SIG-M5 (cell line): ENCODE results near the gene ST8SIA1.

Source experiments
- DNase-seq: peaks from one replicate; lab custom pipeline; 2025; lab: John Stamatoyannopoulos, UW

ST8SIA1 gene

GRCh38 chr12:22329621-22330020 is 4.9 kb downstream of the ST8SIA1 start:
- DNase-seq = no peak

GRCh38 chr12:22325218-22325617 is 9.3 kb downstream of the ST8SIA1 start:
- DNase-seq = no peak

GRCh38 chr12:22322091-22322490 is 12.4 kb downstream of the ST8SIA1 start:
- no peak for DNase-seq

GRCh38 chr12:22321638-22322037 is 12.9 kb downstream of the ST8SIA1 start:
- peak; percentile 62 for DNase-seq

GRCh38 chr12:22321018-22321605 is 13.4 kb downstream of the ST8SIA1 start:
- DNase-seq = no peak

- peak; percentile 52 for DNase-seq
Measured at GRCh38 chr12:22318108-22318737, 16.3 kb downstream of the ST8SIA1 start.

GRCh38 chr12:22313963-22314330 is 20.6 kb downstream of the ST8SIA1 start:
- no peak for DNase-seq

GRCh38 chr12:22313286-22313962 is 21.1 kb downstream of the ST8SIA1 start:
- DNase-seq = no peak

- DNase-seq = no peak
Measured at GRCh38 chr12:22312336-22312735, 22.2 kb downstream of the ST8SIA1 start.

- DNase-seq = no peak
Measured at GRCh38 chr12:22310709-22311108, 23.8 kb downstream of the ST8SIA1 start.

GRCh38 chr12:22310275-22310674 is 24.2 kb downstream of the ST8SIA1 start:
- no peak for DNase-seq

GRCh38 chr12:22307811-22308210 is 26.7 kb downstream of the ST8SIA1 start:
- no peak for DNase-seq

GRCh38 chr12:22306311-22306710 is 28.2 kb downstream of the ST8SIA1 start:
- DNase-seq = no peak

GRCh38 chr12:22304341-22304740 is 30.2 kb downstream of the ST8SIA1 start:
- DNase-seq = no peak

GRCh38 chr12:22299294-22299912 is 35.1 kb downstream of the ST8SIA1 start:
- DNase-seq = no peak

- DNase-seq = no peak
Measured at GRCh38 chr12:22289250-22289649, 45.3 kb downstream of the ST8SIA1 start.

- DNase-seq = no peak
Measured at GRCh38 chr12:22287776-22288621, 46.5 kb downstream of the ST8SIA1 start.

- DNase-seq = no peak
Measured at GRCh38 chr12:22287101-22287500, 47.4 kb downstream of the ST8SIA1 start.

- no peak for DNase-seq
Measured at GRCh38 chr12:22286569-22286968, 47.9 kb downstream of the ST8SIA1 start.

- no peak for DNase-seq
Measured at GRCh38 chr12:22285846-22286245, 48.7 kb downstream of the ST8SIA1 start.

- no peak for DNase-seq
Measured at GRCh38 chr12:22284871-22285270, 49.6 kb downstream of the ST8SIA1 start.

GRCh38 chr12:22283508-22283907 is 51.0 kb downstream of the ST8SIA1 start:
- DNase-seq = no peak
